Measurements from ENCODE around the gene MCRIP1.

DNA sequence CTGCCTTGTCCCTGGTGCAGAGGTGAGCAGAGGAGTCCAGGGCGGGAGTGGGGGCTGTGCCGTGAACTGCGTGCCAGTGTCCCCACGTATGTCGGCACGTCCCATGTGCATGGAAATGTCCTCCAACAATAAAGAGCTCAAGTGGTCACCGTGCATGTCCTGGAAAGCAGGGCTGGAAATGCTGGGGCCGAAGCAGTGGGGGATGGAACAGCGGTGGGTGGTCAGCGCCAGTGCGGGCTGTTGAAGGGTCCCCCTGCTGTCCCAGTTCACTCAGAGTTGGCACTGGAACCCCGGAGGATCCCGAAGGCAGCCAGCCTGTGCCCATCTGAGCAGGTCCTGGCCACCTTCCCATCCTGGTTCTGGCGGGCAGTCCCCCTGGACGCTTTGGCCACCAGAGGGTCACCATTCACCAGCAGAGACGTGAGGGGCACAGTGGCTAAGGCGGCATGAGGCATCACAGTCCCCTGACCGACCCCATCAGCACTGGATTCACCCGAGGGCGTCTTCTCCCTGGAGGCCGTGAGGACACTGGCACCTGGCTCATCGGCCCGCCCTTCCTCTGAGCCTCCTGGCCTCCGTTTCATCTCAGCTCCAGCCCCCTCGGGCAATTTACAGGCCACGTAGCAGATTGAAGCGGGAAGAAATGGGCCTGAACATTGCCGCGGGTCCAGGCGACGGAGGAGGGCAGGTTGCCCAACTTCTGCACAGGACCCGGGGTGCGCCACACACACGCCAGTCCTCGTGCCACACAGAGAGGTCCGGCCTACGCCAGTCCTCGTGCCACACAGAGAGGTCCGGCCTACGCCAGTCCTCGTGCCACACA is 19.0 kb downstream of the MCRIP1 start:
- TF ChIP-seq, protein P1, sequence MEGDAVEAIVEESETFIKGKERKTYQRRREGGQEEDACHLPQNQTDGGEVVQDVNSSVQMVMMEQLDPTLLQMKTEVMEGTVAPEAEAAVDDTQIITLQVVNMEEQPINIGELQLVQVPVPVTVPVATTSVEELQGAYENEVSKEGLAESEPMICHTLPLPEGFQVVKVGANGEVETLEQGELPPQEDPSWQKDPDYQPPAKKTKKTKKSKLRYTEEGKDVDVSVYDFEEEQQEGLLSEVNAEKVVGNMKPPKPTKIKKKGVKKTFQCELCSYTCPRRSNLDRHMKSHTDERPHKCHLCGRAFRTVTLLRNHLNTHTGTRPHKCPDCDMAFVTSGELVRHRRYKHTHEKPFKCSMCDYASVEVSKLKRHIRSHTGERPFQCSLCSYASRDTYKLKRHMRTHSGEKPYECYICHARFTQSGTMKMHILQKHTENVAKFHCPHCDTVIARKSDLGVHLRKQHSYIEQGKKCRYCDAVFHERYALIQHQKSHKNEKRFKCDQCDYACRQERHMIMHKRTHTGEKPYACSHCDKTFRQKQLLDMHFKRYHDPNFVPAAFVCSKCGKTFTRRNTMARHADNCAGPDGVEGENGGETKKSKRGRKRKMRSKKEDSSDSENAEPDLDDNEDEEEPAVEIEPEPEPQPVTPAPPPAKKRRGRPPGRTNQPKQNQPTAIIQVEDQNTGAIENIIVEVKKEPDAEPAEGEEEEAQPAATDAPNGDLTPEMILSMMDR (IDR thresholded peaks at IDR 0.05), result no peak
- TF ChIP-seq GABPB1 (CRISPR knock-in tag; IDR thresholded peaks at IDR 0.05) (no peak), JUN (CRISPR knock-in tag; IDR thresholded peaks at IDR 0.05) (no peak), MYBL2 (CRISPR knock-in tag; IDR thresholded peaks at IDR 0.05) (no peak), ESRRA (CRISPR knock-in tag; IDR thresholded peaks at IDR 0.05; ENCODE audit: borderline replicate concordance) (no peak), ZBTB21 (CRISPR knock-in tag; IDR thresholded peaks at IDR 0.05; ENCODE audit: borderline replicate concordance) (no peak), CREM (CRISPR knock-in tag; IDR thresholded peaks at IDR 0.05) (no peak), NR3C1 (CRISPR knock-in tag; conservative IDR thresholded peaks at IDR 0.05; ENCODE audit: low read depth) (no peak)
